OCI-LY1 (cell line): ENCODE data around the gene STAMBPL1.

Experiments
- EZH2 ChIP-seq: fragments of 200-600 bp; sonication (generic), shearing (Covaris generic); IDR thresholded peaks from 2 replicates; pipeline ENCODE4 v1.8.0; 2017; ENCODE audit warnings: borderline replicate concordance, mixed run types, mild to moderate bottlenecking, antibody characterized with exemption, low read length, moderate library complexity, mixed read lengths
- TF ChIP-seq, protein P1 (sequence below): fragments of 200-600 bp; sonication (generic), shearing (Covaris generic); IDR thresholded peaks from 2 replicates; pipeline ENCODE4 v1.5.1; 2017; ENCODE audit warnings: mild to moderate bottlenecking, antibody characterized with exemption, low read length, moderate library complexity, mixed read lengths

DNA sequence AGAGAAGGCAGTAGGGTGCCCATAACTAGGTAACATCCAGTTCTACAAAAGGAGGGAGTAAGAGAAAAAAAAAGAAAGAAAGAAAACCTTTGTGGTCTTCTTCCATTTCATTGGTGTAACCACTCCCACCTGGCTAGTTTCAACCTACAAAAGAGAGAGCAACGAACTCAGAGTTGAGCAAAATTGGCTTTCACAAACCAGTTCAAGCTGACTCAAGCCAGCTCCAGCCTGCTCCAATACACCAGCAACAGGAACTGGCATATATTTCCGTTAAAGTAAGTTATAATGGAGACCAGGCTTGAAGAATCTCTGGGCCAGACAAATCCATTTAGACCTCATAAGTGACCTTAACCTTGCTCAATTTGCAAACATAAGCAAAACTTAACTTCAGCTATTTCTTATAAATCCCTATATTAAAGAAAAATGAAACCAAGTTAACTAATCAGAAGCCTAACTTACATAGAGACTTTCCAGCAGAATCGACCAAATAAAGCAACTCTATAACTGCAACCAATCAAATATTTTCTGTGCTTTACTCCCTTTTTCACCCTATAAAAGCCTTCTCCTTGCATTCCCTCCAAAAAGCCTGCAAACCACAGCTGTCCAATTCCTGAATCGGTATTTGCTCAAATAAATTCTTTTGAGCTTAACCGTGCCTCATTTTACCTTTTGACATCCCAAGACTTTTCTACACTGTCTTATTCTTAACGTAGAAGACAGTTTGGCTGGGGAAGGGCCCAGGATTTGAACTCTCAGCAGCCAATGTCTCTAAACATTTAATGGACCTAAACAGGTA is 38.5 kb upstream of the STAMBPL1 start:
- TF ChIP-seq, protein P1, sequence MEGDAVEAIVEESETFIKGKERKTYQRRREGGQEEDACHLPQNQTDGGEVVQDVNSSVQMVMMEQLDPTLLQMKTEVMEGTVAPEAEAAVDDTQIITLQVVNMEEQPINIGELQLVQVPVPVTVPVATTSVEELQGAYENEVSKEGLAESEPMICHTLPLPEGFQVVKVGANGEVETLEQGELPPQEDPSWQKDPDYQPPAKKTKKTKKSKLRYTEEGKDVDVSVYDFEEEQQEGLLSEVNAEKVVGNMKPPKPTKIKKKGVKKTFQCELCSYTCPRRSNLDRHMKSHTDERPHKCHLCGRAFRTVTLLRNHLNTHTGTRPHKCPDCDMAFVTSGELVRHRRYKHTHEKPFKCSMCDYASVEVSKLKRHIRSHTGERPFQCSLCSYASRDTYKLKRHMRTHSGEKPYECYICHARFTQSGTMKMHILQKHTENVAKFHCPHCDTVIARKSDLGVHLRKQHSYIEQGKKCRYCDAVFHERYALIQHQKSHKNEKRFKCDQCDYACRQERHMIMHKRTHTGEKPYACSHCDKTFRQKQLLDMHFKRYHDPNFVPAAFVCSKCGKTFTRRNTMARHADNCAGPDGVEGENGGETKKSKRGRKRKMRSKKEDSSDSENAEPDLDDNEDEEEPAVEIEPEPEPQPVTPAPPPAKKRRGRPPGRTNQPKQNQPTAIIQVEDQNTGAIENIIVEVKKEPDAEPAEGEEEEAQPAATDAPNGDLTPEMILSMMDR, result no peak
- TF ChIP-seq EZH2, result no peak
